Activated CD4-positive, alpha-beta T cell treated with anti-CD3 and anti-CD28 coated beads for 48 hours (primary cell): Measurements from ENCODE around the gene MAMDC4.
A peak's percentile ranks its signal among the peaks of the same experiment; 100 is the strongest.
"Not testable (repeated sequence)": the region's sequence is repeated elsewhere in the genome, so short reads cannot be mapped to it uniquely, and the experiment has no call there.

Experiments used
- DNase-seq: peaks from one replicate; pipeline ENCODE4 v3.0.0-alpha.2; 2020

Gene MAMDC4

DNA sequence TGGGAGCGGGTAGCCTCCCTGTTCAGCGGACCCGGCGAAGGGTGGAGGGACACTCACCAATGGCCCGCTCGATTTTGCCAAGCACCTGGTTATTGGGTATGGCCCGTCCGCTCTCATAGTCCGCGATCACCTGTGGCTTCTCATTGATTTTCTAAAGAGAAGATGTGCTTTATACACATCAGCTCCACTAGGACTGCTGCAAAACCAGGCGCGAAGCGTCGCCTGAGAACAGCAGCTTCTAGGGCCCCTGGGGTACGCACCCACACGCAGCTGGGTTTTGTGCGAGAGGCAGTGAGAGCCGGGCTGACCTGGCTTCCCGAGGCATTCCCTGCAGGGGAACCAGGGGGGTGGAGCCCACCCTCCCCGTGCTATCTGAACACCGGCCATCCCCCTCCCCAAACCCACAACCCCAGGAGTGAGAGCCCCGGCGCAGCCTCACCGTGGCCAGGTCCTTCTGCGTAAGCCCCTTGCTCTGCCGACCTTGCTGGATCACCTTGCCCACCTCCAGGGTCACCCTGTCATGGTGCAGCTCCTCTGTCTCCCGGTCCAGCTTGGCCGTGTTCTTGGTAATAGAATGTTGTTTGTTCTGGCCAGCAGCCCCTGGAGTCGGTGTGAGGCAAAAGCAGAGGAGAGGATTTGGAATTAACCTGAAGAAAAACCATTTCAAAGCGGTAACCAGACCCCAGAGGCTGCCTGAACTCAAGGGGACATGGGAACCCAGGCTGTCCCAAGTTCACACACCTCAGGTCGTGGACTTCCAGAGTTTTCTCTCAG is 10.9 kb downstream of the MAMDC4 start:
- DNase-seq: no peak

DNA sequence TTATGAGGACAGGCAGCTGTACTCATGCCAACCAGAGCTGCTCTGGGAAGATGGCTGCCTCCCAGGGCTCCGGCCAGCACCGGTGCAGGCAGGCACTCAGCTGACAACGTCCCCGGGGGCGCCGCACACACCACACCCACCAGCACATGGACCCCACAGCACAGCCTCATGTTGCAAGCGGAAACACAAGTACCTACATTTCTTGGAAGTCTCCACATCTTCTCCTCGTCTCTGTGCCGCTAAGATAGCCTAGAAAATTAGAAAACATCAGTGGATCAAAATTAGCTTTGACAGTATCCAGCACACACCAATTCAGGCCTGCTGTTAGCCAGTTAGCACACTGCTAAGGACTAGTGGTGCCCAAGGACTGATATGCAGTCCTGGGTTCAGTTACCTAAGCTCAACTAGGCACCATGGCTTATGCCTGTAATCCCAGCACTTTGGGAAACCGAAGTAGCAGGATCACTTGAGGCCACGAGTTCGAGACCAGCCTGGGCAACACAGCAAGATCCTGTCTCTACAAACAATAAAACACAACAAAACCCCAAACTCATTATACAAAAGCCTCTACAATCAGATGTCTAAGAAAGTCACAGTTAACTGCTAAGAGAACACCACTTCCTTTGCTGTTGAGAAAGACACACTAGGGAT is 11.6 kb downstream of the MAMDC4 start:
- DNase-seq: no peak

DNA sequence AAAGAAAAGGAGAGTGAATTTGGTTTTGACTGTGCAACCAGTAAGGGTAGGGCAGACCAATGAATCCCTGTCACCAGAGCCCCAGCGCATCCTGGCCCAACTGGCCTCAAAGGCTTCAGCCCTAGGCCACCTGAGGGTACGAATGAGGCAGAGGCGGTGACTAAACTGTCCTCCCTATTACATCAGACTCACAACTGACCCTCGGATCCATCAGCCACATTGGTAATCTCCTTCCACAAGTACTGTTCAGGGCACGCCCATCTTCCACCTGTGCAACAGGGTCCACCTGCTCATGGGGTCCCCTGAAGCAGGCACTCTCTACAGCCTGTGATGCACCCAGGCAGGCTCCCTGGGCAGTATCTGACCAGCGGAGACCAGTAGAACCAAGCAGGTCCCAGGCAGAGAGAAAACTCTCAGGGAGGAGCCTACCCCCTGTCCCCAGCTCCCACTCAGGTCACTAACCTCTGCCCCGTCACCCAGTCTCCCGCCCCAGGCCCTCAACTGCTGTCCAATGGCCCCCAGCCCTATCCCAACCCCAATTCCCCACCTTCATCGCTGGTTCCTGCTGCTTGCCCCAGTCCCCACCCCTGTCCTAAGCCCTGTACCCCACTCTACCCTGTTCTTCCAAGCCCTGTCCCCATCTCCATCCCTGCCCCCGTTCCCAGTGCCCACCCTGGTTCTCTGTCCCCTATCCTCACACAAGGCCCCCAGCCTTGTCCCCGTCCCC is 13.1 kb downstream of the MAMDC4 start:
- DNase-seq: no peak

DNA sequence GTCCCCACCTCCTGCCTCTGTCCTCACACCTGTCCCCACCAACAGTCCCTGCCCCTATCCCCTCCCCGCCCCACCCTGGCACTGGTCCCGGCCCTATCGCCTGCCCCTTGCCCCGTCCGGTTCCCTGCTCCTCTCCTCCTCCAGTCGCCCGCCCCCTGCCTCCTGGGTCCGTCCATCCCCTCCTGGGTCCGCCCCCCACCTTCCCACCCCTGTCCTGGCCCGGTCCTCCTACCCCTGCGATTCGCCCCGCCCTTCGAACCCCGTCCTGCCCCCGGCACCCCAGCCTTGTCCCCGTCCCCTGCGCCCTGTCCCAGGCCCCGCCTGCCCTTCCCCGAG is 13.6 kb downstream of the MAMDC4 start:
- no peak for DNase-seq

- DNase-seq: not testable (repeated sequence)
These were observed 14.8 kb downstream of the MAMDC4 start for GRCh38 chr9:136866898-136867421.

- DNase-seq: no peak
These were observed 15.3 kb downstream of the MAMDC4 start for GRCh38 chr9:136867480-136867879.

- no peak for DNase-seq
These were observed 15.8 kb downstream of the MAMDC4 start for GRCh38 chr9:136867917-136868316.

GRCh38 chr9:136868644-136869043 is 16.5 kb downstream of the MAMDC4 start:
- no peak for DNase-seq

DNA sequence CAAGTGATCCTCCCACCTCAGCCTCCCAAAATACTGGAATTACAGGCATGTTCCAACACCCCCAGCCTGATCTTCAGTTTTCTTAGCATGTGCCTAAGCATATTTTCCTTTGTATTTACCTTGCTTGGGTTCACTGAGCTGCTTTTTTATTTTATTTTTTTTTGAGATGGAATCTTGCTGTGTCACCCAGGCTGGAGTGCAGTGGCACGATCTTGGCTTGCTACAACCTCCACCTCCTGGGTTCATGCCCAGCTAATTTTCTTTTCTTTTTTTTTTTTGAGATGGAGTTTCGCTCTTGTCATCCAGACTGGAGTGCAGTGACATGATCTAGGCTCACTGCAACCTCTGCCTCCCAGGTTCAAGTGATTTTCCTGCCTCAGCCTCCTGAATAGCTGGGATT is 17.5 kb downstream of the MAMDC4 start:
- not testable (repeated sequence) for DNase-seq

GRCh38 chr9:136875155-136875554 is 23.0 kb downstream of the MAMDC4 start:
- no peak for DNase-seq

GRCh38 chr9:136876476-136876875 is 24.3 kb downstream of the MAMDC4 start:
- DNase-seq: no peak

DNA sequence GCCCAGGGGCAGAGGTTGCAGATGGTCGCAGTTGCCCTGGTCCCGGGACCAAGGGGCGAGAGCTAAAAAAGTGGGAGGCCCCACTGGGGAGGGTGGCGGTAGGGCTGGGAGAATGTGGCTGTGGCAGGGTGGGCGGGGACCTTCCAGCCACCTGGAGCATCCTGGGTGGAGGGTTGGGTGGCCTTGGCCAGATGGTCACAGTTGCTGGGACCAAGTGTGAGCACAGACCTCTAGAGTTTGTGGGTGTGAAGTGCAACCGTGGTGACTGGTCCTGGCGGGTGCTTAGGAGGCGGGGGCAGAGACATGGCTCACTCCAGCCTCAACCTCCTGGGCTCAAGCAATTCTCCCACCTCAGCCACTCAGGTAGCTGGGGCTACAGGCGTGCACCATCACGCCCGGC is 28.5 kb downstream of the MAMDC4 start:
- no peak for DNase-seq

- DNase-seq: peak; percentile 80
These were observed 29.6 kb downstream of the MAMDC4 start for GRCh38 chr9:136881691-136882108.

- peak; percentile 95 for DNase-seq
These were observed 30.2 kb downstream of the MAMDC4 start for GRCh38 chr9:136882109-136882946.

DNA sequence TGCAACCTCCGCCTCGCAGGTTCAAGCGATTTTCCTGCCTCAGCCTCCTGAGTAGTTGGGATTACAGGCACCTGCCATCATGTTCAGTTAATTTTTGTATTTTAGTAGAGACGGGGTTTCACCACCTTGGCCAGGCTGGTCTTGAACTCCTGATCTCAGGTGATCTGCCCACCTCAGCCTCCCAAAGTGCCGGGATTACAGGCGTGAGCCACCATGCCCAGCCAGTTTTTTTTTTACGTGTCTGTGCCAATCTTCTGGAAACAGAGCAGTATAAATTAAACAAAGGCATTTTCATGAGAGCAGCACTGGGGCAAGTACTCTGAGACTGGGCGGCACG is 30.8 kb downstream of the MAMDC4 start:
- DNase-seq: not testable (repeated sequence)

DNA sequence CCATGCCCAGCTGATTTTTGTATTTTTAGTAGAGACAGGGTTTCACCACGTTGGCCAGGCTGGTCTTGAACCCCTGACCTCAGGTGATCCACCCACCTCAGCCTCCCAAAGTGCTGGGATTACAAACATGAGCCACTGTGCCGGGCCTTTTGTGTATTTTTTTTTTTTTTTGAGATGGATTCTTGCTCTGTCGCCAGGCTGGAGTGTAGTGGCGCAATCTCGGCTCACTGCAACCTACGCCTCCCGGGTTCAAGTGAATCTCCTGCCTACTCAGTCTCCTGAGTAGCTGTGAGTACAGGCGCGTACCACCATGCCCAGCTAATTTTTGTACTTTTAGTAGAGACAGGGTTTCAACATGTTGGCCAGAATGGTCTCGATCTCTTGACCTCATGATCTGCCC is 31.5 kb downstream of the MAMDC4 start:
- DNase-seq: not testable (repeated sequence)

DNA sequence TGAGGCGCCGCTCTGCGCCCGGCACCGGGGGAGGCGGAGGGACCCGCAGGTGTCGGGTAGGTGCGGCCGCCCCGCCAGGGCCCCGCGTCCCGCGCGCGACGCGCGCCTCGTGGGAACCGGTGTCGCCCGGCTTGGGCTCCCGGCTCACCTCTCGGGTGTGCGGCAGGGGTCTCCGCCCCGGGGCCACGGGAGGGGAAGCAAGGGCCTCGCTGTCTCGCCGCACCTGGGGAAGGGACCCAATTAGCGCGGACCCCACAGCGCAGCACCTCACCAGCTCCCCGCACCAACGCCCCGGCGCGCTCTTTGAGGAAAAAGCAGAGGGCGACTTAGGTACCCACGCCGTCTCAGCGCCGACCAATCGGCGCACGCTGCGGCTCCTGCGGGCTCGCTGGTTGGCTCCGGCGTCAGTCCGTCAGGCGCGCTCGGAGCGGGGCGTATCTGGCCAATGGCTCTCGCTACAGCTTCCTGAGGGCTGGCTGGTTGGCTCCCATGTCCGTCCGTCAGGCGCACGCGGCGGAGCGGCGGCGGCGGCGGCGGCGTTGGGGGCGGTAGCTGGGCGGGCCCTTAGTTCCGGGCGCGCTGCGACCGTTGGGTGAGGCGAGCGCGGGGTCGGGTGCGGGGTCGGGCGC is 33.9 kb downstream of the MAMDC4 start, which contains the start of gene TRAF2:
TSS of gene TRAF2 (plus strand) at position 567 of the 629 bp plus-strand sequence. CDS start 12,225 bp downstream, outside the sequence.
- DNase-seq: peak; percentile 98

DNA sequence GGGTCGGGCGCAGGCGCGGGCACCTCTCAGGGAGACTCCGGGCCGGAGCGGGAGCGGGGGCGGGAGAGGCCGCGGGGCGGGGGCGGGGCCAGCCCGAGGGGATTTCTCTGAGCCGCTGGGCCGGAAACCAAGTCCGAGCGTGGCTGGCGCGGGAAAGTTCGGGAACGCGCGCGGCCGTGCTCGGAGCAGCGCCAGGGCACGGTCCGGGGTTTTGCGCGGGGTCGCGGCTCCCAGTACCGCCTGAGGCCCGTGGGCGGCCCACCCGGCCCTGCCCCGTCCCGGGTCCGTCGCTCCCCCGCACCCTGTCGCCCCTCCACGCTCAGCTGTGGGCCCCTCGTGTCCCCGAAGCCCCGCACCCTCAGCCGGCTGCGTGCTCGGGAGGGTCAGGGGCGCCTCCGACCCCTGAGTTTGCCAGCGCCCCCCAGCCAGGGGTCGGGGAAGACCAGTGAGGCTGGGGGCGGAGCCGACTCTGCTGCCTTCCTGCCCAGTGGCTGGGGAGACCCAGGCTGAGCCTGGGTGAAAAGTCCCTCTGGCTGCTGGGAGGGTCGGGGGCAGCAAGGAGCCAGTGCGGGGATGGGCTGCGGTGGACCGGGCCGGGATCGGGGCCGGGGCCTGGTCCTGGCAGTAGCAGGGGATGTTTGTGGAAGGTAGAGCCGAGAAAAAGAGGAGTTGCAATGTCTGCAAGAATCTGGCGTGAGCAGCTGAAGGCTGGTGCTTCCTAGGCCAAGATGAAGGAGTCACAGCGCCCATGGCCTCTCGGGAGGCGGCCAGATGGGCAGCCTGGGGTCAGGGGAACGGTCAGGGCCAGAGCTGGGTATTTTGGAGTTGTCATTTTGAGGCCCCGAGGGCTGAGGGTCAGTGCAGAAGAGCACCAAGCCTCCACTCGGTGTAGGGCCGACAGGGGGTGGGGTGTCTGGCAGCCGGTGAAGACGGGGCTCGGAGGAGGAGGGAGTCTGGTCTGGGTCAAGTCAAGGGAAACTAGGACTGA is 34.8 kb downstream of the MAMDC4 start:
- peak; percentile 52 for DNase-seq

- DNase-seq: no peak
These were observed 36.3 kb downstream of the MAMDC4 start for GRCh38 chr9:136888454-136888853.

DNA sequence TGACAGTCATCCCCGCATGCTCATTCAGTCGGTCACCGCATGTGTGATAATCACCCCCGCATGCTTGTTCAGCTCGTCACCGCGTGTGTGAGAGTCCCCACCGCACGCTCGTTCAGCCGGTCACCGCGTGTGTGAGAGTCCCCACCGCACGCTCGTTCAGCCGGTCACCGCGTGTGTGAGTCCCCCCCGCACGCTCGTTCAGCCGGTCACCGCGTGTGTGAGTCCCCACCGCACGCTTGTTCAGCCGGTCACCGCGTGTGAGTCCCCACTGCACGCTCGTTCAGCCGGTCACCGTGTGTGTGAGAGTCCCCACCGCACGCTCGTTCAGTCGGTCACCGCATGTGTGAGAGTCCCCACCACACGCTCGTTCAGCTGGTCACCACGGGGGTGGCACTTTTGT is 37.7 kb downstream of the MAMDC4 start:
- DNase-seq: no peak

DNA sequence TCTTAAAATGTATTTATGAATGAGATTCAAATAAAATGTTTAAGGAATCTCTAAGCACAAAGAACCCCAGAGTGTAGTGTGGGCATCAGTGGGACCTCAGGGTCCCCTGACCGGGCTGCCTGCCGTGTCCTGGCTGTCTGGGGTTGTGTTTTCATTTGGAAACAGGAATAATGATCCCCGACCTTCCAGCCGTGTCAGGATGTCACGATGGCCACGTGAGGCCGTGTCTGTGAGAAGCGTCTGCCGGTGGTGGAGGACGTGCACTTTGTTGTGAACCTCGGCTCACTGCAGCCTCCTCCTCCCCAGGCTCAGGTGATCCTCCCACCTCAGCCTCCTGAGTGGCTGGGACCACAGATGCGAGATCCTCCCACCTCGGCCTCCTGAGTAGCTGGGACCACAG is 38.5 kb downstream of the MAMDC4 start:
- no peak for DNase-seq
